Astrocyte (in vitro differentiated cells and primary cell): Measurements from ENCODE around the gene CDK8. TPM values are rescaled to one million over a fixed set of nuclear protein-coding genes. Genes with fewer than 3 reads are reported as not detected.

Experiments used
- DNase-seq: peaks from one replicate; pipeline ENCODE4 v3.0.0-alpha.2; 2010; ENCODE audit warnings: low read depth
- FAIRE-seq: peaks from 2 replicates; lab custom pipeline; 2011; peaks lifted over from hg19 to GRCh38; lab: Jason Lieb, UNC
- H2AFZ ChIP-seq: 2 replicates; pipeline ENCODE4 v1.6.0; 2012; ENCODE audit warnings: low read depth, low read length, inconsistent platforms
- H3K27ac ChIP-seq: 2 replicates; pipeline ENCODE4 v1.5.1; 2011; ENCODE audit warnings: low read depth, low read length, inconsistent platforms
- H3K27me3 ChIP-seq: 2 replicates; pipeline ENCODE4 v1.6.0; 2011; ENCODE audit warnings: low read length, inconsistent platforms; ENCODE audit not compliant: insufficient read depth
- H3K36me3 ChIP-seq: 2 replicates; pipeline ENCODE4 v1.5.1; 2011; ENCODE audit warnings: low read length, inconsistent platforms; ENCODE audit not compliant: insufficient read depth
- H3K4me1 ChIP-seq: 2 replicates; pipeline ENCODE4 v1.5.1; 2011; ENCODE audit warnings: low read length, inconsistent platforms; ENCODE audit not compliant: insufficient read depth
- H3K4me2 ChIP-seq: 2 replicates; pipeline ENCODE4 v1.6.0; 2012; ENCODE audit warnings: low read length, inconsistent platforms
- H3K4me3 ChIP-seq: 2 replicates; pipeline ENCODE4 v1.5.1; 2011; ENCODE audit warnings: low read depth, mild to moderate bottlenecking, low read length, inconsistent platforms; ENCODE audit not compliant: insufficient read depth
- H3K79me2 ChIP-seq: 2 replicates; pipeline ENCODE4 v1.6.0; 2012; ENCODE audit warnings: mild to moderate bottlenecking, low read length, inconsistent platforms; ENCODE audit not compliant: insufficient read depth
- H3K9ac ChIP-seq: 2 replicates; pipeline ENCODE4 v1.6.0; 2012; ENCODE audit warnings: mild to moderate bottlenecking, low read length, inconsistent platforms
- H3K9me3 ChIP-seq: 2 replicates; pipeline ENCODE4 v1.5.1; 2012; ENCODE audit warnings: low read depth, mild to moderate bottlenecking, low read length, inconsistent platforms; ENCODE audit not compliant: insufficient read depth
- H4K20me1 ChIP-seq: 2 replicates; pipeline ENCODE4 v1.6.0; 2012; ENCODE audit warnings: low read length, inconsistent platforms; ENCODE audit not compliant: insufficient read depth
- H3K27ac Mint-ChIP-seq: one replicate; pipeline ENCODE4 v1.8.0; 2021; ENCODE audit warnings: mild to moderate bottlenecking, mixed read lengths; ENCODE audit not compliant: unreplicated experiment
- H3K27me3 Mint-ChIP-seq: one replicate; pipeline ENCODE4 v1.8.0; 2021; ENCODE audit warnings: low read depth, mixed read lengths; ENCODE audit not compliant: unreplicated experiment
- H3K36me3 Mint-ChIP-seq: one replicate; pipeline ENCODE4 v1.8.0; 2021; ENCODE audit warnings: low read depth, mixed read lengths; ENCODE audit not compliant: unreplicated experiment
- H3K4me1 Mint-ChIP-seq: one replicate; pipeline ENCODE4 v1.8.0; 2021; ENCODE audit warnings: low read depth, mixed read lengths; ENCODE audit not compliant: unreplicated experiment
- H3K4me3 Mint-ChIP-seq: one replicate; pipeline ENCODE4 v1.8.0; 2021; ENCODE audit warnings: mild to moderate bottlenecking, moderate library complexity, mixed read lengths; ENCODE audit not compliant: unreplicated experiment
- H3K9me3 Mint-ChIP-seq: one replicate; pipeline ENCODE4 v1.8.0; 2021; ENCODE audit warnings: mild to moderate bottlenecking, mixed read lengths; ENCODE audit not compliant: unreplicated experiment
- EZH2 ChIP-seq: IDR thresholded peaks from 2 replicates; pipeline ENCODE4 v1.6.1; 2012; ENCODE audit warnings: mild to moderate bottlenecking, low read length, inconsistent platforms; ENCODE audit not compliant: insufficient read depth
- total RNA-seq: library from RNA; stranded (reverse); gene quantifications from 2 replicates; pipeline ENCODE4 v1.2.1, GENCODE V29; 2021
- TF ChIP-seq, protein P1 (sequence below): IDR thresholded peaks from 2 replicates; pipeline ENCODE4 v1.5.1; 2011; ENCODE audit warnings: low read depth, mild to moderate bottlenecking, inconsistent platforms, low read length, moderate library complexity; ENCODE audit not compliant: insufficient read depth

Gene CDK8
- total RNA-seq, 1 donor from 2014 or later, result 32.4 TPM

DNA sequence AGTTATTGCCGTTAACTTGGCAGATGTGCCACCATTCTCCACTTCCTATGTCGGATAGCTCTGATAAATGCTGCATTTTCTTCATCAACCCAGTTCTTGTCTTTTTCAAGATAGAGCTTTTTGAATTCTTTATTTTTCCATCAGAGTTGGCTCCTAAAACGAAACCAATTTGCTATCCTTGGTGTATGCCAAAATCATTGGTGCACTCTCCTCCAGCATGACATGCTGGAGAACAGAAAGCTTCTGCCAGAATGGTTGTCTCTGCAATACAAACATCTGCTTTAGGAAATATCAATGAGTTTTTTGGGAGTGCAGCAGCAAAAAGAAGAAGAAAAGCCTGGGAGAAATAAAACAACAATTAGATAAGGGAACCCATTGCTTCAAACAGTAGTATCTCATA, 124.2 kb downstream of the CDK8 start:
- DNase-seq, result no peak
- H3K27ac ChIP-seq, result no peak overlapping the region
- H3K4me3 ChIP-seq, result no peak overlapping the region
- H3K4me2 ChIP-seq, result no peak overlapping the region
- H3K27ac Mint-ChIP-seq, result no peak overlapping the region
- H3K27me3 Mint-ChIP-seq, result no peaks in the 10 kb centered on the region
- H3K4me3 Mint-ChIP-seq, result no peak overlapping the region
- no peak for FAIRE-seq
- no peaks in the 10 kb centered on the region for H3K79me2 ChIP-seq
- H3K4me1 ChIP-seq, result no peaks in the 10 kb centered on the region
- H3K9me3 ChIP-seq, result no peaks in the 10 kb centered on the region
- peaks cover 4% of the 10 kb centered on the region for H3K4me1 Mint-ChIP-seq
- no peaks in the 10 kb centered on the region for H3K27me3 ChIP-seq
- H2AFZ ChIP-seq, result no peak overlapping the region
- H3K36me3 ChIP-seq, result no peaks in the 10 kb centered on the region
- peaks cover 2% of the 10 kb centered on the region for H3K36me3 Mint-ChIP-seq
- no peaks in the 10 kb centered on the region for H3K9me3 Mint-ChIP-seq
- no peak overlapping the region for H3K9ac ChIP-seq
- TF ChIP-seq, protein P1, sequence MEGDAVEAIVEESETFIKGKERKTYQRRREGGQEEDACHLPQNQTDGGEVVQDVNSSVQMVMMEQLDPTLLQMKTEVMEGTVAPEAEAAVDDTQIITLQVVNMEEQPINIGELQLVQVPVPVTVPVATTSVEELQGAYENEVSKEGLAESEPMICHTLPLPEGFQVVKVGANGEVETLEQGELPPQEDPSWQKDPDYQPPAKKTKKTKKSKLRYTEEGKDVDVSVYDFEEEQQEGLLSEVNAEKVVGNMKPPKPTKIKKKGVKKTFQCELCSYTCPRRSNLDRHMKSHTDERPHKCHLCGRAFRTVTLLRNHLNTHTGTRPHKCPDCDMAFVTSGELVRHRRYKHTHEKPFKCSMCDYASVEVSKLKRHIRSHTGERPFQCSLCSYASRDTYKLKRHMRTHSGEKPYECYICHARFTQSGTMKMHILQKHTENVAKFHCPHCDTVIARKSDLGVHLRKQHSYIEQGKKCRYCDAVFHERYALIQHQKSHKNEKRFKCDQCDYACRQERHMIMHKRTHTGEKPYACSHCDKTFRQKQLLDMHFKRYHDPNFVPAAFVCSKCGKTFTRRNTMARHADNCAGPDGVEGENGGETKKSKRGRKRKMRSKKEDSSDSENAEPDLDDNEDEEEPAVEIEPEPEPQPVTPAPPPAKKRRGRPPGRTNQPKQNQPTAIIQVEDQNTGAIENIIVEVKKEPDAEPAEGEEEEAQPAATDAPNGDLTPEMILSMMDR, result no peak
- TF ChIP-seq EZH2, result no peak
- H4K20me1 ChIP-seq, result no peaks in the 10 kb centered on the region

DNA sequence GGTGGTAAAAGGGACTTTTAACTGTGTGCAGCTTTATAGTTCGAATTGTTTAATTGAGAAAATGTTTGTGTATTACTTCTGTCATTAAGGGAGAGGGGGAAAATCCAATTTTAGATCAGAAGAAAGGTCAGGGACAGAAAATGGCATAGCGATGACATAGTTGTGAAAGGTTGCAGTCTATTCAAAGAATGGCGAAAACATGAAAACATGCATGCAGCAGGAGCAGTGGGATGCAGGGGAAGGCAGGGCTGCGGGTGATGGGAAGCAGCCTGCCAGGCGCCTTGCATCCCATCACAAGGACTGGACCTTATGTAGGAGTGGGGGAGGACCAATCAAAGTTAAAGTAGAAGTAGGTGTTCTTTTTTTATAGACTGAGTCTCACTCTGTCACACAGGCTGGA, 125.9 kb downstream of the CDK8 start:
- Mint-ChIP-seq H3K36me3 (peaks cover 2% of the 10 kb centered on the region), H3K4me3 (no peak overlapping the region), H3K27me3 (no peaks in the 10 kb centered on the region), H3K4me1 (peaks cover 4% of the 10 kb centered on the region), H3K9me3 (no peaks in the 10 kb centered on the region), H3K27ac (no peak overlapping the region)
- Histone ChIP-seq H4K20me1 (no peaks in the 10 kb centered on the region), H3K27ac (no peak overlapping the region), H3K36me3 (no peaks in the 10 kb centered on the region), H3K79me2 (no peaks in the 10 kb centered on the region), H2AFZ (no peak overlapping the region), H3K4me2 (no peak overlapping the region), H3K27me3 (no peaks in the 10 kb centered on the region), H3K4me3 (no peak overlapping the region), H3K9me3 (no peaks in the 10 kb centered on the region), H3K4me1 (no peaks in the 10 kb centered on the region), H3K9ac (no peak overlapping the region)
- FAIRE-seq (no peak), DNase-seq (no peak)
- TF ChIP-seq EZH2, result no peak
- TF ChIP-seq, protein P1, result no peak

DNA sequence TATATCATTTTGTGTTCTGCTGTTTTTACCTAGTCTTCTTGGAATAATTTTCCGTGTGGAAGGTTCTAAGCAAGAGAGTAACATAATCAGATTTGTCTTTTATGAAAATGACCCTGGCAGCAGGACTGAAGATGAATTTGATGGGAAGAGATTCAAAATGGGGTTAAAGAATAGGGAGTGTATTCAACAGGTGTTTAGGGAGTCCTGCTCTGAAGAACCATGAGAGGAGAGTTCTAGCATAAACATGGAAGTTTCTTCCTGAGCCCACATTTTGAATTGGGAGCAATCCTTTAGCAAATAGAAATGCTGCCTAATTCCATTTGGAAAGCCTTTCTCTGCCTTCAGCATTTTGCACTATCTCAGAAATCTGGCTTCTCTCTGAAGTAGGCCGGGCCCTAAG, 127.0 kb downstream of the CDK8 start:
- Histone ChIP-seq H2AFZ (no peak overlapping the region), H3K9ac (no peak overlapping the region), H3K4me2 (no peak overlapping the region), H3K4me3 (no peak overlapping the region), H3K9me3 (no peaks in the 10 kb centered on the region), H3K4me1 (no peaks in the 10 kb centered on the region), H4K20me1 (no peaks in the 10 kb centered on the region), H3K79me2 (no peaks in the 10 kb centered on the region), H3K36me3 (no peaks in the 10 kb centered on the region), H3K27me3 (no peaks in the 10 kb centered on the region), H3K27ac (no peak overlapping the region)
- peaks cover 4% of the 10 kb centered on the region for H3K4me1 Mint-ChIP-seq
- no peaks in the 10 kb centered on the region for H3K27me3 Mint-ChIP-seq
- FAIRE-seq (no peak), DNase-seq (no peak)
- no peak overlapping the region for H3K4me3 Mint-ChIP-seq
- peaks cover 3% of the 10 kb centered on the region for H3K36me3 Mint-ChIP-seq
- no peak for TF ChIP-seq EZH2
- TF ChIP-seq, protein P1, result no peak
- H3K9me3 Mint-ChIP-seq, result no peaks in the 10 kb centered on the region
- no peak overlapping the region for H3K27ac Mint-ChIP-seq
